HCT116 (cell line): ENCODE measurements around the gene KRT74. TPM values are rescaled to one million over a fixed set of nuclear protein-coding genes. Genes with fewer than 3 reads are reported as not detected.

Source experiments
- ATAC-seq: fragments of 200-7000 bp; cut with Tn5 transposase; 2 replicates; pipeline ENCODE4 v1.9.1; 2020; ENCODE audit warnings: mild to moderate bottlenecking, moderate library complexity
- BruUV-seq: library from RNA; stranded (reverse); fragments of 400-500 nt; replicated peaks from 2 replicates; lab custom pipeline; 2021; lab: Mats Ljungman, UMichigan
- CTCF ChIA-PET: fragments of 300-600 bp; sonication (Branson Sonifier 250); formaldehyde crosslinking; loops from one replicate; lab custom pipeline; 2021; ENCODE audit warnings: antibody characterized with exemption; lab: Charles Lee
- POLR2A ChIA-PET: fragments of 300-600, 350-600 bp; sonication (Branson Sonifier 250); formaldehyde crosslinking; loops from one replicate; lab custom pipeline; 2021; ENCODE audit warnings: antibody characterized with exemption; lab: Charles Lee
- RAD21 ChIA-PET, 2 experiments: fragments of 300-600 bp; sonication (Branson Sonifier 250); formaldehyde crosslinking; loops; one replicate each; lab custom pipeline; 2023; ENCODE audit warnings: low total read pairs in 2 of 2; ENCODE audit not compliant: uncharacterized antibody in 2 of 2, unreplicated experiment in 2 of 2, low non-redundant PET in 1 of 2; lab: Charles Lee
- DNase-seq: peaks from one replicate; pipeline ENCODE4 v3.0.0-alpha.2; 2010; ENCODE audit warnings: low read depth, low spot score
- H2AFZ ChIP-seq: fragments of 200-600 bp; shearing (Covaris generic), sonication (generic); 2 replicates; pipeline ENCODE4 v1.6.1; 2017; ENCODE audit warnings: low read depth, mixed run types, mixed read lengths, antibody characterized with exemption, low read length; ENCODE audit not compliant: poor library complexity, severe bottlenecking
- H3K27ac ChIP-seq: 2 replicates; pipeline ENCODE4 v1.5.1; 2012; ENCODE audit warnings: low read depth, low read length
- H3K27me3 ChIP-seq: fragments of 200-600 bp; sonication (generic); 2 replicates; pipeline ENCODE4 v1.6.1; 2016; ENCODE audit warnings: mixed run types, low read length, mixed read lengths; ENCODE audit not compliant: insufficient read depth
- H3K36me3 ChIP-seq, 2 experiments: fragments of 200-500 bp in 1 of 2; fragments of 200-600 bp in 1 of 2; sonication (Bioruptor generic) in 1 of 2; sonication (generic) in 1 of 2; 2 replicates each; pipeline versions ENCODE4 v1.5.1 to v1.6.1; 2014 to 2016; ENCODE audit warnings: low read length in 2 of 2, inconsistent platforms in 1 of 2, mixed read lengths in 1 of 2, mixed run types in 1 of 2; ENCODE audit not compliant: insufficient read depth in 2 of 2, control insufficient read depth in 1 of 2
- H3K4me1 ChIP-seq, 2 experiments: fragments of 200-600 bp in 1 of 2; sonication (generic) in 1 of 2; 2 replicates each; pipeline versions ENCODE4 v1.5.1 to v1.6.1; 2012 to 2017; ENCODE audit warnings: low read length in 2 of 2, inconsistent platforms in 1 of 2, mild to moderate bottlenecking in 1 of 2, mixed read lengths in 1 of 2, mixed run types in 1 of 2, moderate library complexity in 1 of 2; ENCODE audit not compliant: insufficient read depth in 2 of 2, control insufficient read depth in 1 of 2
- H3K4me2 ChIP-seq: fragments of 200-600 bp; sonication (generic); 2 replicates; pipeline ENCODE4 v1.6.1; 2017; ENCODE audit warnings: mixed run types, low read length, mixed read lengths
- H3K4me3 ChIP-seq, 2 experiments: fragments of 200-600 bp in 1 of 2; sonication (generic) in 1 of 2; replicated peaks in 1 of 2; 2 replicates each; pipeline ENCODE4 v1.5.1; 2011 to 2016; ENCODE audit warnings: low read length in 2 of 2, control low read depth in 1 of 2, low read depth in 1 of 2, mild to moderate bottlenecking in 1 of 2, mixed read lengths in 1 of 2, mixed run types in 1 of 2
- H3K79me2 ChIP-seq: fragments of 200-600 bp; sonication (generic); 2 replicates; pipeline ENCODE4 v1.6.1; 2017; ENCODE audit warnings: mild to moderate bottlenecking, mixed run types, low read length, moderate library complexity, mixed read lengths; ENCODE audit not compliant: insufficient read depth
- H3K9ac ChIP-seq: fragments of 200-600 bp; sonication (generic); 2 replicates; pipeline ENCODE4 v1.6.1; 2016; ENCODE audit warnings: low read length, mixed read lengths
- H3K9me2 ChIP-seq: fragments of 200-600 bp; sonication (generic), shearing (Covaris generic); 2 replicates; pipeline ENCODE4 v1.6.1; 2017; ENCODE audit warnings: mixed run types, mild to moderate bottlenecking, moderate library complexity; ENCODE audit not compliant: insufficient read depth
- H3K9me3 ChIP-seq, 2 experiments: fragments of 200-500 bp in 1 of 2; fragments of 200-600 bp in 1 of 2; sonication (Bioruptor generic) in 1 of 2; sonication (generic) in 1 of 2; 2 replicates each; pipeline ENCODE4 v1.6.1; 2014 to 2017; ENCODE audit warnings: low read length in 2 of 2, mixed read lengths in 2 of 2, inconsistent platforms in 1 of 2, low read depth in 1 of 2, mild to moderate bottlenecking in 1 of 2, mixed run types in 1 of 2, moderate library complexity in 1 of 2; ENCODE audit not compliant: control insufficient read depth in 1 of 2, insufficient read depth in 1 of 2
- H4K20me1 ChIP-seq: fragments of 200-600 bp; sonication (generic), shearing (Covaris generic); 2 replicates; pipeline ENCODE4 v1.6.1; 2017; ENCODE audit warnings: mixed run types, mild to moderate bottlenecking, moderate library complexity; ENCODE audit not compliant: insufficient read depth
- CBX3 ChIP-seq: IDR thresholded peaks from 2 replicates; pipeline ENCODE4 v1.6.1; 2012; ENCODE audit warnings: low read depth
- CEBPB ChIP-seq: IDR thresholded peaks from 2 replicates; pipeline ENCODE4 v1.6.1; 2012; ENCODE audit warnings: low read depth
- EGR1 ChIP-seq: IDR thresholded peaks from 2 replicates; pipeline ENCODE4 v1.6.1; 2012; ENCODE audit warnings: low read depth
- EZH2 ChIP-seq: fragments of 200-600 bp; sonication (generic); IDR thresholded peaks from 2 replicates; pipeline ENCODE4 v1.6.1; 2017; ENCODE audit warnings: antibody characterized with exemption, mixed run types
- FOSL1 ChIP-seq: IDR thresholded peaks from 2 replicates; pipeline ENCODE4 v1.6.1; 2012; ENCODE audit warnings: low read depth
- RAD21 ChIP-seq: IDR thresholded peaks from 2 replicates; pipeline ENCODE4 v1.6.1; 2012; ENCODE audit warnings: low read depth, mild to moderate bottlenecking
- SIN3A ChIP-seq: IDR thresholded peaks from 2 replicates; pipeline ENCODE4 v1.6.1; 2012; ENCODE audit warnings: low read depth
- SRF ChIP-seq: IDR thresholded peaks from 2 replicates; pipeline ENCODE4 v1.6.1; 2012; ENCODE audit warnings: low read depth
- YY1 ChIP-seq: IDR thresholded peaks from 2 replicates; pipeline ENCODE4 v1.6.1; 2011; ENCODE audit warnings: low read length, low read depth, moderate library complexity, mild to moderate bottlenecking; ENCODE audit not compliant: insufficient replicate concordance; ENCODE audit errors: extremely low read depth
- ZNF274 ChIP-seq: fragments of 200-500 bp; sonication (Bioruptor generic); IDR thresholded peaks from 2 replicates; pipeline ENCODE4 v1.6.1; 2014; ENCODE audit warnings: mild to moderate bottlenecking, low read depth, low read length, inconsistent platforms
- intact Hi-C: fragments of 100-400 bp; cut with micrococcal nuclease; formaldehyde crosslinking; loops from 2 replicates; pipeline ENCODE4 v1.10.0; 2022
- total RNA-seq: library from RNA; stranded (reverse); gene quantifications from one replicate; pipeline ENCODE4 v1.2.1, GENCODE V29; 2021; ENCODE audit not compliant: unreplicated experiment
- TF ChIP-seq, protein P1 (sequence below): IDR thresholded peaks from 2 replicates; pipeline ENCODE4 v1.6.1; 2011; ENCODE audit warnings: mild to moderate bottlenecking, low read length, moderate library complexity; ENCODE audit not compliant: insufficient replicate concordance; ENCODE audit errors: extremely low read depth
- TF ChIP-seq, protein P2 (sequence below): IDR thresholded peaks from 2 replicates; pipeline ENCODE4 v1.6.1; 2012

KRT74 gene
- total RNA-seq, 1 experiment from 2014 or later = not detected

DNA sequence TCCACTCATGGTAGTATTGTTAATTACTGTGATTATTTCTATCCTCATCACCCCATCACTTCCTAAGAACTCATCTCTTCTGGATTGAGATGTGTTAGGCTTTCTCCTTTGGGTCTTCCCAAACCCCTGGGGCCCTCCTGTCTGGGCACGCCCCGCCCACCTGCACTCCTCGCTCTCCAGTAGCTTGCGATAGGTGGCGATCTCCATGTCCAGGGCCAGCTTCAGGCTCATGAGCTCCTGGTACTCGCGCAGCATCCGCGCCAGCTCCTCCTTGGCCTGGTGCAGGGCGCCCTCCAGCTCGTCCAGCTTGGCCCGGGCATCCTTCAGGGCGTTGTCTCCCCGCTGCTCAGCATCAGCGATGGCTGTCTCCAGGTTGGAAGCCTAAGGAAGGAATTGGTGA lies 27.5 kb downstream of the KRT74 start:
- no TSS peak for BruUV-seq
- ATAC-seq = no peak
- H3K4me2 ChIP-seq = no peak overlapping the region

More for the DNA sequence above, 27.5 kb downstream of the KRT74 start:
- no peaks in the 10 kb centered on the region for H3K36me3 ChIP-seq
- RAD21 ChIA-PET = no interaction called here
- CTCF ChIA-PET = interaction anchor here (2.0 kb wide), 1 partner anchor 151 kb away, joined by 10 read pairs; no protein-coding TSS in a partner anchor
- no peaks in the 10 kb centered on the region for H3K9me2 ChIP-seq
- H3K9me3 ChIP-seq = no peaks in the 10 kb centered on the region
- DNase-seq = no peak
- H3K4me3 ChIP-seq = no peak overlapping the region
- no peak overlapping the region for H3K27ac ChIP-seq
- H3K79me2 ChIP-seq = no peaks in the 10 kb centered on the region
- no peak overlapping the region for H3K9ac ChIP-seq
- intact Hi-C loops = no loop called here
- H4K20me1 ChIP-seq = no peaks in the 10 kb centered on the region
- H2AFZ ChIP-seq = no peak overlapping the region
- peaks cover 0 to 8% of the 10 kb centered on the region in 2 experiments; a peak in 1 of 4 replicates for H3K4me1 ChIP-seq
- H3K27me3 ChIP-seq = no peaks in the 10 kb centered on the region
- POLR2A ChIA-PET = no interaction called here
- TF ChIP-seq CEBPB (no peak), YY1 (no peak), FOSL1 (no peak), ZNF274 (no peak), EGR1 (no peak), CBX3 (no peak), SIN3A (no peak), SRF (no peak), EZH2 (no peak), RAD21 (no peak)
- TF ChIP-seq, protein P1, sequence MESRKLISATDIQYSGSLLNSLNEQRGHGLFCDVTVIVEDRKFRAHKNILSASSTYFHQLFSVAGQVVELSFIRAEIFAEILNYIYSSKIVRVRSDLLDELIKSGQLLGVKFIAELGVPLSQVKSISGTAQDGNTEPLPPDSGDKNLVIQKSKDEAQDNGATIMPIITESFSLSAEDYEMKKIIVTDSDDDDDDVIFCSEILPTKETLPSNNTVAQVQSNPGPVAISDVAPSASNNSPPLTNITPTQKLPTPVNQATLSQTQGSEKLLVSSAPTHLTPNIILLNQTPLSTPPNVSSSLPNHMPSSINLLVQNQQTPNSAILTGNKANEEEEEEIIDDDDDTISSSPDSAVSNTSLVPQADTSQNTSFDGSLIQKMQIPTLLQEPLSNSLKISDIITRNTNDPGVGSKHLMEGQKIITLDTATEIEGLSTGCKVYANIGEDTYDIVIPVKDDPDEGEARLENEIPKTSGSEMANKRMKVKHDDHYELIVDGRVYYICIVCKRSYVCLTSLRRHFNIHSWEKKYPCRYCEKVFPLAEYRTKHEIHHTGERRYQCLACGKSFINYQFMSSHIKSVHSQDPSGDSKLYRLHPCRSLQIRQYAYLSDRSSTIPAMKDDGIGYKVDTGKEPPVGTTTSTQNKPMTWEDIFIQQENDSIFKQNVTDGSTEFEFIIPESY = no peak
- TF ChIP-seq, protein P2, sequence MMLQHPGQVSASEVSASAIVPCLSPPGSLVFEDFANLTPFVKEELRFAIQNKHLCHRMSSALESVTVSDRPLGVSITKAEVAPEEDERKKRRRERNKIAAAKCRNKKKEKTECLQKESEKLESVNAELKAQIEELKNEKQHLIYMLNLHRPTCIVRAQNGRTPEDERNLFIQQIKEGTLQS = no peak
